ENCODE data around the gene UBE2E2. TPM values are rescaled to one million over a fixed set of nuclear protein-coding genes. Genes with fewer than 3 reads are reported as not detected.

Gene UBE2E2
- polyA plus RNA-seq, 1 experiment: 41.9 TPM

- no peak for DNase-seq (ENCODE audit: low read depth)
- Histone ChIP-seq H3K36me3 (ENCODE audit: control insufficient read depth, insufficient read depth, low read length) (no peaks in the 10 kb centered on the region), H3K27me3 (ENCODE audit: control insufficient read depth, insufficient read depth, low read length) (no peaks in the 10 kb centered on the region), H3K4me3 (ENCODE audit: low read depth, low read length) (no peak overlapping the region)
- POLR2A ChIA-PET: no interaction called here
- no peak for TF ChIP-seq CTCF (IDR thresholded peaks at IDR 0.05; ENCODE audit: insufficient read depth, low read depth, low read length)
- CTCF ChIA-PET: no interaction called here
These were observed 153.8 kb downstream of the UBE2E2 start for GRCh38 chr3:23356923-23357322.

GRCh38 chr3:23359116-23359515 lies 156.0 kb downstream of the UBE2E2 start:
- CTCF ChIA-PET: no interaction called here

GRCh38 chr3:23365066-23365465 lies 161.9 kb downstream of the UBE2E2 start:
- Histone ChIP-seq H3K36me3 (ENCODE audit: control insufficient read depth, insufficient read depth, low read length) (no peaks in the 10 kb centered on the region), H3K4me3 (ENCODE audit: low read depth, low read length) (no peak overlapping the region), H3K27me3 (ENCODE audit: control insufficient read depth, insufficient read depth, low read length) (no peaks in the 10 kb centered on the region)
- DNase-seq (ENCODE audit: low read depth): no peak
- ChIA-PET CTCF (no interaction called here), POLR2A (no interaction called here)
- no peak for TF ChIP-seq CTCF (IDR thresholded peaks at IDR 0.05; ENCODE audit: insufficient read depth, low read depth, low read length)

More at GRCh38 chr3:23359116-23359515, 156.0 kb downstream of the UBE2E2 start:
- DNase-seq (ENCODE audit: low read depth): no peak
- no peak for TF ChIP-seq CTCF (IDR thresholded peaks at IDR 0.05; ENCODE audit: insufficient read depth, low read depth, low read length)
- POLR2A ChIA-PET: interaction anchor here (0.6 kb wide), 1 partner anchor 788 kb away, joined by 3 read pairs; no protein-coding TSS in a partner anchor
- no peaks in the 10 kb centered on the region for H3K36me3 ChIP-seq (ENCODE audit: control insufficient read depth, insufficient read depth, low read length)
- no peak overlapping the region for H3K4me3 ChIP-seq (ENCODE audit: low read depth, low read length)
- no peaks in the 10 kb centered on the region for H3K27me3 ChIP-seq (ENCODE audit: control insufficient read depth, insufficient read depth, low read length)

GRCh38 chr3:23368731-23369130 lies 165.6 kb downstream of the UBE2E2 start:
- TF ChIP-seq CTCF (IDR thresholded peaks at IDR 0.05; ENCODE audit: insufficient read depth, low read depth, low read length): no peak
- CTCF ChIA-PET: interaction anchor here (0.6 to 1.3 kb wide), 3 partner anchors 9 to 423 kb away, joined by 3 read pairs; no protein-coding TSS in a partner anchor

GRCh38 chr3:23372285-23372684 lies 169.2 kb downstream of the UBE2E2 start:
- Histone ChIP-seq H3K36me3 (ENCODE audit: control insufficient read depth, insufficient read depth, low read length) (no peaks in the 10 kb centered on the region), H3K4me3 (ENCODE audit: low read depth, low read length) (no peak overlapping the region), H3K27me3 (ENCODE audit: control insufficient read depth, insufficient read depth, low read length) (no peaks in the 10 kb centered on the region)
- POLR2A ChIA-PET: no interaction called here
- CTCF ChIA-PET: interaction anchor here (1.0 to 1.2 kb wide), 2 partner anchors 8 to 14 kb away, joined by 3 to 4 read pairs; no protein-coding TSS in a partner anchor
- no peak for DNase-seq (ENCODE audit: low read depth)
- no peak for TF ChIP-seq CTCF (IDR thresholded peaks at IDR 0.05; ENCODE audit: insufficient read depth, low read depth, low read length)

More at GRCh38 chr3:23368731-23369130, 165.6 kb downstream of the UBE2E2 start:
- peak; percentile 24 for DNase-seq (ENCODE audit: low read depth)
- POLR2A ChIA-PET: no interaction called here
- Histone ChIP-seq H3K4me3 (ENCODE audit: low read depth, low read length) (no peak overlapping the region), H3K27me3 (ENCODE audit: control insufficient read depth, insufficient read depth, low read length) (no peaks in the 10 kb centered on the region), H3K36me3 (ENCODE audit: control insufficient read depth, insufficient read depth, low read length) (no peaks in the 10 kb centered on the region)
